Measurements from ENCODE around the gene COBL. TPM values are rescaled to one million over a fixed set of nuclear protein-coding genes. Genes with fewer than 3 reads are reported as not detected.

COBL gene
- total RNA-seq, 1 donor from 2014 or later, result 1.2 TPM

DNA sequence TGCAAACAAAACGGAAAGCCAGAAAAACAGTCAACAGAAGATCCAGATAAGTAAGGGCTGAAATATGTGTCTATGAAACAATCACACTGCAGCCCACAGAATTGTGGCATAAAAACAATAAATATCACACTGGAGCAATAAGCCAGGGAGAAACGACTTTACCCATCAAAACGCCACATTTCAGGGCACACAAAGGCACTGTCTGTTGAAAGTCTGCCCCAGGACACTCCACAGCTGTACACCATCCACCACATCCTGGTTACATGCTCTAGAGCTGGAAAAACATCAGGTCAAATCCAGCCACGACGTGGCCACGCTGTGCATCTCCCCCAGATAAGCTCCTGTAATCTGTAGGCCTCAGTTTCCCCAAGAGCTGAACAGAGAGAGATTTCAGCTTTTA lies 88.7 kb downstream of the COBL start:
- Mint-ChIP-seq H3K36me3 (no peaks in the 10 kb centered on the region), H3K4me3 (no peak overlapping the region), H3K27ac (no peak overlapping the region), H3K4me1 (peaks cover 4% of the 10 kb centered on the region), H3K27me3 (ENCODE audit: low read depth) (no peaks in the 10 kb centered on the region), H3K9me3 (no peaks in the 10 kb centered on the region)
- TF ChIP-seq CTCF (IDR thresholded peaks at IDR 0.05; ENCODE audit: unreplicated experiment), result no peak
- DNase-seq (ENCODE audit: low spot score in 2 of 2, unreplicated experiment in 2 of 2), result no peak

DNA sequence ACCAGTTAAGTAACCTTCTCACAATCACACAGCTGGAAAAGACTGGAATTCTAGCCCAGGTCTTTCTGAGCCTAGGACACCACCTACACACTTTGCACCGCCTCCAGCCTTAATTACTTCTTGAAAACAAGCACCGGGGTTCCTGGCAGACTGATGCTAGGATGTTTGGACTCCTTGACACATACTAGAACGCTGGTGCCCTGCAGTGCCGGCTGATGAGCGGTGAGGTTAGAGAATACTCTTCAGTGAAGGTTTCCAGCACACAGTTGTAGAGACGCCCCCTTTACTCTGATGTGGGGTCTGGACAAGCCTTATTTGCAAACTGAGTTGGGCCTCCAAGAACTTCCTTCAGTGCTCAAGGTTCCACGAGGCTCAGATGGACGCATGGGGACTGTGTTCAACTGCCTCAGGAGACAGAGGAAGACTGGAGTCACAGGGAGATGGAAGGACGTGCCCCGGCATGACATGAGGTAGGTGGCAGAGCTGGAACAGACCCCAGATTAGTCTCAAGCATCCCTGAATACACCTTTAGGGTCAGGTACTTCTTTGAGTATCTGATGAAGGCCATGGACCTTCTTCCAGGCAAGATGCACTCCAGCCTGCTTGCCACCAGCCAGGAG lies 89.6 kb downstream of the COBL start:
- DNase-seq (ENCODE audit: low spot score in 2 of 2, unreplicated experiment in 2 of 2), result no peak
- H3K4me1 Mint-ChIP-seq, result peaks cover 4% of the 10 kb centered on the region
- H3K27ac Mint-ChIP-seq, result no peak overlapping the region
- no peaks in the 10 kb centered on the region for H3K36me3 Mint-ChIP-seq
- no peaks in the 10 kb centered on the region for H3K27me3 Mint-ChIP-seq (ENCODE audit: low read depth)
- no peak for TF ChIP-seq CTCF (IDR thresholded peaks at IDR 0.05; ENCODE audit: unreplicated experiment)
- H3K4me3 Mint-ChIP-seq, result no peak overlapping the region
- no peaks in the 10 kb centered on the region for H3K9me3 Mint-ChIP-seq

DNA sequence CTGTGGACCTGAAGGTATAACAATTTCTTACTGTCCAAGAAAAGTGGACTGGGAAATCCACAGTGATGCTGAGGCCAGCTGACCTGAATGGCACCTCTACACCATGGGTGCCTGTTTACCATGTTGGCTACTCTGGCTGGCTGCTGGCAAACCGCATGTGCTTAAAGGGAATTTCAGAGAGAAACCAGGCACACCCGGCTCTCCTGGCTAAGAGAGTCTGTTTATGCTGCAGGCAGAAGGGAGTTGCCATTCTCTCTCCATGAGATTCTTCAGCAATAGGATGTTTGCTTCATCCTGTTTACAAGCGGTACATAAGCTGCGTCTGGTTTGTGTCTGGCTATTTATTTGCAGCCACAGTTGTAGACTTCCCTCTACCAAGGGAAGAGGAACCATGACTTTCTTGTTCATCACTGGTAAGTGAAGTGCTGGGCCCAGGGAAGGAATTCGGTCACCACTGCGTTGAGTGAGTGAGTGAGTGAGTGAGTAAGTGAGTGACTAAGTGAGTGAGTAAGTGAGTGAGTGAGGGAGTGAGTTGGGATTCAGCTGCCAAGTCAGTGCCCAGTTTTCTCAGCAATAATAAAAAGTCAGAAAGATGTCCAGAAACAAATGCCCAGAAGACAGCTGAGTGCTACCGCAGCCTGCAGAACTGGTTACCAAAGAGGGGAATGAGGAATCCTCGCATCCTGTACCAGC lies 90.4 kb downstream of the COBL start:
- H3K36me3 Mint-ChIP-seq, result no peaks in the 10 kb centered on the region
- H3K4me1 Mint-ChIP-seq, result peaks cover 4% of the 10 kb centered on the region
- H3K9me3 Mint-ChIP-seq, result no peaks in the 10 kb centered on the region
- no peak overlapping the region for H3K4me3 Mint-ChIP-seq
- no peak for TF ChIP-seq CTCF (IDR thresholded peaks at IDR 0.05; ENCODE audit: unreplicated experiment)
- H3K27me3 Mint-ChIP-seq (ENCODE audit: low read depth), result no peaks in the 10 kb centered on the region
- no peak for DNase-seq (ENCODE audit: low spot score in 2 of 2, unreplicated experiment in 2 of 2)
- H3K27ac Mint-ChIP-seq, result no peak overlapping the region

- DNase-seq (ENCODE audit: low spot score in 2 of 2, unreplicated experiment in 2 of 2), result no peak
- no peak for TF ChIP-seq CTCF (IDR thresholded peaks at IDR 0.05; ENCODE audit: unreplicated experiment)
- H3K9me3 Mint-ChIP-seq, result no peaks in the 10 kb centered on the region
- H3K36me3 Mint-ChIP-seq, result no peaks in the 10 kb centered on the region
- peaks cover 4% of the 10 kb centered on the region for H3K4me1 Mint-ChIP-seq
- no peak overlapping the region for H3K27ac Mint-ChIP-seq
- H3K4me3 Mint-ChIP-seq, result no peak overlapping the region
- no peaks in the 10 kb centered on the region for H3K27me3 Mint-ChIP-seq (ENCODE audit: low read depth)
These were observed 91.6 kb downstream of the COBL start for GRCh38 chr7:51224811-51225595.

- no peak overlapping the region for H3K27ac Mint-ChIP-seq
- H3K27me3 Mint-ChIP-seq (ENCODE audit: low read depth), result no peaks in the 10 kb centered on the region
- H3K9me3 Mint-ChIP-seq, result no peaks in the 10 kb centered on the region
- no peak for TF ChIP-seq CTCF (IDR thresholded peaks at IDR 0.05; ENCODE audit: unreplicated experiment)
- peaks cover 2% of the 10 kb centered on the region for H3K4me1 Mint-ChIP-seq
- H3K36me3 Mint-ChIP-seq, result no peaks in the 10 kb centered on the region
- no peak overlapping the region for H3K4me3 Mint-ChIP-seq
- DNase-seq (ENCODE audit: low spot score in 2 of 2, unreplicated experiment in 2 of 2), result no peak
These were observed 93.1 kb downstream of the COBL start for GRCh38 chr7:51223505-51223904.

Data from mesothelial cell of epicardium (in vitro differentiated cells).